DOHH2 (cell line): ENCODE data around the gene ZSCAN21.
A peak's percentile ranks its signal among the peaks of the same experiment; 100 is the strongest.

ENCODE experiments used
- H3F3A ChIP-seq: fragments of 200-600 bp; sonication (generic), shearing (Covaris generic); 2 replicates; pipeline ENCODE4 v1.6.0; 2016; ENCODE audit warnings: antibody characterized with exemption, mild to moderate bottlenecking; ENCODE audit not compliant: control insufficient read depth, insufficient read depth
- H3K27ac ChIP-seq: fragments of 200-600 bp; sonication (generic); 2 replicates; pipeline ENCODE4 v1.5.1; 2014; ENCODE audit warnings: low read depth, mild to moderate bottlenecking, low read length, moderate library complexity
- H3K27me3 ChIP-seq: fragments of 200-600 bp; sonication (generic); 2 replicates; pipeline ENCODE4 v1.6.1; 2014; ENCODE audit warnings: mild to moderate bottlenecking, low read length, mixed read lengths; ENCODE audit not compliant: control insufficient read depth
- H3K36me3 ChIP-seq: fragments of 200-600 bp; sonication (generic); 2 replicates; pipeline ENCODE4 v1.6.1; 2014; ENCODE audit warnings: mild to moderate bottlenecking, low read length, moderate library complexity, mixed read lengths; ENCODE audit not compliant: control insufficient read depth
- H3K4me1 ChIP-seq: fragments of 200-600 bp; sonication (generic); 2 replicates; pipeline ENCODE4 v1.6.1; 2014; ENCODE audit warnings: mild to moderate bottlenecking, low read length, mixed read lengths; ENCODE audit not compliant: control insufficient read depth
- H3K4me2 ChIP-seq: fragments of 200-600 bp; sonication (generic); 2 replicates; pipeline ENCODE4 v1.6.0; 2014; ENCODE audit warnings: mild to moderate bottlenecking, low read length, moderate library complexity
- H3K4me3 ChIP-seq: fragments of 200-600 bp; sonication (generic); 2 replicates; pipeline ENCODE4 v1.5.1; 2014; ENCODE audit warnings: mild to moderate bottlenecking, low read length, mixed read lengths
- H3K79me2 ChIP-seq: fragments of 200-600 bp; sonication (generic); 2 replicates; pipeline ENCODE4 v1.6.1; 2014; ENCODE audit warnings: mild to moderate bottlenecking, low read length, mixed read lengths; ENCODE audit not compliant: control insufficient read depth
- H3K9me2 ChIP-seq: fragments of 200-600 bp; sonication (generic); replicated peaks from 2 replicates; pipeline ENCODE4 v1.6.1; 2014; ENCODE audit warnings: mild to moderate bottlenecking, low read length, mixed read lengths; ENCODE audit not compliant: control insufficient read depth
- H3K9me3 ChIP-seq: fragments of 200-600 bp; sonication (generic); 2 replicates; pipeline ENCODE4 v1.6.1; 2014; ENCODE audit warnings: antibody characterized with exemption, low read length, mixed read lengths; ENCODE audit not compliant: control insufficient read depth, insufficient read depth
- H4K20me1 ChIP-seq: fragments of 200-600 bp; sonication (generic); 2 replicates; pipeline ENCODE4 v1.6.0; 2014; ENCODE audit warnings: low read depth, mild to moderate bottlenecking, antibody characterized with exemption, low read length, moderate library complexity; ENCODE audit not compliant: control insufficient read depth, insufficient read depth
- CTCF ChIP-seq: fragments of 200-600 bp; sonication (generic); IDR thresholded peaks from one replicate; pipeline ENCODE4 v1.5.1; 2014; ENCODE audit warnings: antibody characterized with exemption, mild to moderate bottlenecking, low read depth, low read length; ENCODE audit not compliant: poor library complexity, severe bottlenecking
- EZH2phosphoT487 ChIP-seq: fragments of 200-600 bp; sonication (generic); IDR thresholded peaks from 2 replicates; pipeline ENCODE4 v1.6.1; 2017; ENCODE audit warnings: borderline replicate concordance, mild to moderate bottlenecking, antibody characterized with exemption, low read length, moderate library complexity, mixed read lengths

ZSCAN21 gene

GRCh38 chr7:100087055-100087750, 37.6 kb downstream of the ZSCAN21 start:
- TF ChIP-seq EZH2phosphoT487 = no peak
- H3K9me3 ChIP-seq = no peaks in the 10 kb centered on the region
- no peak overlapping the region for H3K27ac ChIP-seq
- H3K4me1 ChIP-seq = peaks cover 39% of the 10 kb centered on the region
- H3K9me2 ChIP-seq = no peaks in the 10 kb centered on the region
- peaks cover 28% of the 10 kb centered on the region for H3K36me3 ChIP-seq
- no peak overlapping the region for H3K4me2 ChIP-seq
- peaks cover 25% of the 10 kb centered on the region for H3K79me2 ChIP-seq
- peaks cover 7% of the 10 kb centered on the region; the same call in 1 of the 2 replicates for H3K27me3 ChIP-seq
- H3F3A ChIP-seq = peaks cover 44% of the 10 kb centered on the region
- H3K4me3 ChIP-seq = no peak overlapping the region
- no peaks in the 10 kb centered on the region for H4K20me1 ChIP-seq

- Histone ChIP-seq H3K4me3 (peak overlapping the region; percentile 82), H3K4me2 (peak overlapping the region; percentile 97), H3K79me2 (peaks cover 25% of the 10 kb centered on the region), H3K4me1 (peaks cover 30% of the 10 kb centered on the region), H3K27me3 (peaks cover 7% of the 10 kb centered on the region; the same call in 1 of the 2 replicates), H3K36me3 (peaks cover 37% of the 10 kb centered on the region), H4K20me1 (no peaks in the 10 kb centered on the region), H3F3A (peaks cover 49% of the 10 kb centered on the region), H3K9me3 (no peaks in the 10 kb centered on the region), H3K27ac (peak overlapping the region; percentile 66), H3K9me2 (no peaks in the 10 kb centered on the region)
- TF ChIP-seq EZH2phosphoT487 (no peak), CTCF (no peak)
These were observed 38.6 kb downstream of the ZSCAN21 start for GRCh38 chr7:100088095-100088620.

GRCh38 chr7:100088621-100089457, 39.3 kb downstream of the ZSCAN21 start, which contains the start of gene COPS6:
Gene COPS6, plus strand, starts transcription at chr7:100088969. Its CDS starts 22 bp downstream, at chr7:100088991.
- Histone ChIP-seq H3K79me2 (peaks cover 25% of the 10 kb centered on the region), H3K4me2 (peak within 1 kb of the TSS; percentile 97), H3F3A (peaks cover 54% of the 10 kb centered on the region), H3K27ac (peak within 1 kb of the TSS; percentile 66), H4K20me1 (0 out of 2 replicates have a peak, but pooled peaks cover under 1% of the 10 kb centered on the region), H3K27me3 (peaks cover 6% of the 10 kb centered on the region; the same call in 1 of the 2 replicates), H3K36me3 (peaks cover 44% of the 10 kb centered on the region), H3K9me3 (no peaks in the 10 kb centered on the region), H3K4me1 (peaks cover 28% of the 10 kb centered on the region), H3K4me3 (peak within 1 kb of the TSS; percentile 82), H3K9me2 (no peaks in the 10 kb centered on the region)
- no peak for TF ChIP-seq EZH2phosphoT487
- no peak for TF ChIP-seq CTCF
